ENCODE results near the gene EXOC1L.

GRCh38 chr4:55793479-55793878, 26.1 kb upstream of the EXOC1L start:
- TF ChIP-seq POLR2A (IDR thresholded peaks at IDR 0.05) (no peak), CTCF (IDR thresholded peaks at IDR 0.05) (no peak)
